K562 (cell line): ENCODE measurements around the gene MGAT4C.

ENCODE experiments used
- ADNP ChIP-seq: fragments of 200-800 bp; sonication (Bioruptor generic); IDR thresholded peaks from 2 replicates; pipeline ENCODE4 v1.6.1; 2016; ENCODE audit warnings: missing genetic modification characterization, missing compliant biosample characterization
- BHLHE40 ChIP-seq: IDR thresholded peaks from 2 replicates; pipeline ENCODE4 v1.6.1; 2011; ENCODE audit warnings: low read length, improper control_type of control experiment
- CEBPB ChIP-seq: fragments of 450-650 bp; IDR thresholded peaks from 2 replicates; pipeline ENCODE4 v1.6.1; 2016; ENCODE audit warnings: missing genetic modification characterization, missing compliant biosample characterization
- EZH2 ChIP-seq: IDR thresholded peaks from 2 replicates; pipeline ENCODE4 v1.6.1; 2012; ENCODE audit warnings: low read depth, mild to moderate bottlenecking, inconsistent platforms, low read length, borderline replicate concordance
- HCFC1 ChIP-seq: IDR thresholded peaks from 2 replicates; pipeline ENCODE4 v1.6.1; 2012; ENCODE audit warnings: low read depth, low read length, improper control_type of control experiment
- POLR2A ChIP-seq: fragments of 450-650 bp; conservative IDR thresholded peaks from 2 replicates; pipeline ENCODE4 v1.6.1; 2016
- POLR2AphosphoS2 ChIP-seq: IDR thresholded peaks from 2 replicates; pipeline ENCODE4 v1.6.1; 2012; ENCODE audit warnings: low read length, improper control_type of control experiment
- YY1 ChIP-seq, 3 experiments: IDR thresholded peaks; 2 replicates each; pipeline ENCODE4 v1.6.1; 2011; ENCODE audit warnings: low read length in 2 of 3, mild to moderate bottlenecking in 2 of 3, moderate library complexity in 2 of 3, borderline replicate concordance in 1 of 3, control low read depth in 1 of 3, low read depth in 1 of 3; ENCODE audit not compliant: insufficient read depth in 3 of 3, insufficient replicate concordance in 2 of 3, control insufficient read depth in 1 of 3, insufficient read length in 1 of 3; ENCODE audit errors: extremely low read depth in 1 of 3
- ZBTB17 ChIP-seq: fragments of 450-650 bp; formaldehyde crosslinking; IDR thresholded peaks from 2 replicates; pipeline ENCODE4 v1.4.0; 2020; ENCODE audit warnings: mild to moderate bottlenecking
- ZBTB40 ChIP-seq, 2 experiments: fragments of 450-650 bp in 1 of 2; sonication (generic) in 1 of 2; formaldehyde crosslinking in 1 of 2; IDR thresholded peaks; 2 replicates each; pipeline versions ENCODE4 v1.7.1 to v1.9.0; 2016 to 2022; ENCODE audit warnings: inconsistent platforms in 1 of 2, mild to moderate bottlenecking in 1 of 2, missing genetic modification reagents in 1 of 2
- TF ChIP-seq, protein P1 (sequence below), 3 experiments: IDR thresholded peaks in 2 of 3; conservative IDR thresholded peaks in 1 of 3; 2 replicates each; pipeline ENCODE4 v1.5.1; 2011 to 2012; ENCODE audit warnings: low read length in 3 of 3, mild to moderate bottlenecking in 3 of 3, control low read depth in 2 of 3, improper control_type of control experiment in 1 of 3, inconsistent platforms in 1 of 3, low read depth in 1 of 3, mixed read lengths in 1 of 3, moderate library complexity in 1 of 3; ENCODE audit not compliant: insufficient read depth in 2 of 3

DNA sequence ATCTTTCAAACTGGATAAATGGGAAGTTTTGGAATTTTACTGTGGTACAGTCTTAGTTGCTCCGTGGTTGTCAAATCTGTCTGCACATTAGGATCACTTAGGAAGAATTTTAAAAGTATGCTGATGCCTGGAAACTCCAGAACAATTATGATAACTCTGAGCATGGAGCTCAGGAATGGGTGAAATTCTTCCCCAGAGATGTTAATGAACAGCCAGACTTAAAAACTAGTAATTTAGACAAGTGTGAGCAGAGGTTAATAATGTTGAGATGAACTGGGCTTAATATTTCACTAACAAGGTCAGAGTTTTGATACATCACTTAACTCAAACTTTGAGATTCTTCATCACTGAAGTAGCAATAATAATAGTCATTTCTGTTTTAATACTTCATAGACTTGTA, 287.6 kb downstream of the MGAT4C start:
- TF ChIP-seq ZBTB40 (IDR thresholded peaks at IDR 0.05) = no peak
- no peak for TF ChIP-seq ZBTB40 (CRISPR knock-in tag; IDR thresholded peaks at IDR 0.05)
- TF ChIP-seq ZBTB17 (CRISPR knock-in tag) = no peak
- no peak for TF ChIP-seq CEBPB (tag)
- TF ChIP-seq POLR2AphosphoS2 = no peak
- no peak for TF ChIP-seq YY1 (IDR thresholded peaks at IDR 0.05; ENCODE audit: borderline replicate concordance in 1 of 3, control insufficient read depth in 1 of 3, extremely low read depth in 1 of 3, insufficient read depth in 3 of 3, insufficient read length in 1 of 3, insufficient replicate concordance in 2 of 3, low read depth in 1 of 3, low read length in 2 of 3)
- TF ChIP-seq, protein P1, sequence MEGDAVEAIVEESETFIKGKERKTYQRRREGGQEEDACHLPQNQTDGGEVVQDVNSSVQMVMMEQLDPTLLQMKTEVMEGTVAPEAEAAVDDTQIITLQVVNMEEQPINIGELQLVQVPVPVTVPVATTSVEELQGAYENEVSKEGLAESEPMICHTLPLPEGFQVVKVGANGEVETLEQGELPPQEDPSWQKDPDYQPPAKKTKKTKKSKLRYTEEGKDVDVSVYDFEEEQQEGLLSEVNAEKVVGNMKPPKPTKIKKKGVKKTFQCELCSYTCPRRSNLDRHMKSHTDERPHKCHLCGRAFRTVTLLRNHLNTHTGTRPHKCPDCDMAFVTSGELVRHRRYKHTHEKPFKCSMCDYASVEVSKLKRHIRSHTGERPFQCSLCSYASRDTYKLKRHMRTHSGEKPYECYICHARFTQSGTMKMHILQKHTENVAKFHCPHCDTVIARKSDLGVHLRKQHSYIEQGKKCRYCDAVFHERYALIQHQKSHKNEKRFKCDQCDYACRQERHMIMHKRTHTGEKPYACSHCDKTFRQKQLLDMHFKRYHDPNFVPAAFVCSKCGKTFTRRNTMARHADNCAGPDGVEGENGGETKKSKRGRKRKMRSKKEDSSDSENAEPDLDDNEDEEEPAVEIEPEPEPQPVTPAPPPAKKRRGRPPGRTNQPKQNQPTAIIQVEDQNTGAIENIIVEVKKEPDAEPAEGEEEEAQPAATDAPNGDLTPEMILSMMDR (IDR thresholded peaks at IDR 0.05 in 2 of 3, conservative IDR thresholded peaks at IDR 0.05 in 1 of 3; ENCODE audit: insufficient read depth in 2 of 3, low read depth in 1 of 3, low read length in 3 of 3) = no peak
- TF ChIP-seq EZH2 = no peak
- no peak for TF ChIP-seq HCFC1
- no peak for TF ChIP-seq BHLHE40
- TF ChIP-seq POLR2A = no peak
- TF ChIP-seq ADNP (tag) = no peak
